Suprapubic skin (tissue), 4 donors: ENCODE results near the gene SLC13A5. TPM values are rescaled to one million over a fixed set of nuclear protein-coding genes. Genes with fewer than 3 reads are reported as not detected.

ENCODE experiments used
- DNase-seq, 2 donors: peaks; one replicate each; pipeline ENCODE4 v3.0.0-alpha.2; 2019; ENCODE audit warnings: low spot score in 2 of 2
- H3K27ac ChIP-seq: fragments of 200-600 bp; sonication (generic); one replicate; pipeline ENCODE4 v1.5.1; 2019
- H3K27me3 ChIP-seq: fragments of 200-600 bp; sonication (generic); one replicate; pipeline ENCODE4 v1.5.1; 2019
- H3K36me3 ChIP-seq: fragments of 200-600 bp; sonication (generic); one replicate; pipeline ENCODE4 v1.5.1; 2019
- H3K4me1 ChIP-seq: fragments of 200-600 bp; sonication (generic); one replicate; pipeline ENCODE4 v1.5.1; 2019
- H3K4me3 ChIP-seq: fragments of 200-600 bp; sonication (generic); one replicate; pipeline ENCODE4 v1.5.1; 2019; ENCODE audit warnings: mild to moderate bottlenecking
- H3K9me3 ChIP-seq: fragments of 200-600 bp; sonication (generic); one replicate; pipeline ENCODE4 v1.5.1; 2019
- CTCF ChIP-seq, 2 donors: fragments of 200-600 bp in 1 of 2; fragments of 450-650 bp in 1 of 2; sonication (generic) in 1 of 2; IDR thresholded peaks; one replicate each; pipeline ENCODE4 v1.5.1; 2016 to 2019; ENCODE audit warnings: antibody characterized with exemption in 2 of 2, mild to moderate bottlenecking in 1 of 2, moderate library complexity in 1 of 2
- EP300 ChIP-seq: sonication (generic); formaldehyde crosslinking; IDR thresholded peaks from one replicate; pipeline ENCODE4 v1.6.1; 2017; ENCODE audit warnings: antibody characterized with exemption
- POLR2A ChIP-seq, 2 donors: fragments of 450-650 bp; IDR thresholded peaks; one replicate each; pipeline ENCODE4 v1.6.1; 2017; ENCODE audit warnings: antibody characterized with exemption in 2 of 2, mild to moderate bottlenecking in 2 of 2, moderate library complexity in 2 of 2
- POLR2AphosphoS5 ChIP-seq, 3 donors: sonication (generic); formaldehyde crosslinking; IDR thresholded peaks; one replicate each; pipeline ENCODE4 v1.6.1; 2017; ENCODE audit warnings: antibody characterized with exemption in 3 of 3
- WGBS: methylation state at CpG from one replicate; pipeline ENCODE4 v1.1.5; 2018; 5-methylcytosine and 5-hydroxymethylcytosine counted together
- total RNA-seq, 4 donors: library from RNA; depleted of rRNA; stranded (reverse); fragments of >200 nt; gene quantifications; one replicate each; pipeline ENCODE4 v1.1.0, GENCODE V29; 2016

The SLC13A5 gene
- total RNA-seq, 4 donors from 2014 or later: 0.72 TPM; not detected in 3

- Histone ChIP-seq H3K27ac (no peak overlapping the region), H3K4me1 (peaks cover 45% of the 10 kb centered on the region), H3K4me3 (no peak overlapping the region), H3K36me3 (peaks cover 12% of the 10 kb centered on the region), H3K9me3 (no peaks in the 10 kb centered on the region), H3K27me3 (no peaks in the 10 kb centered on the region)
- TF ChIP-seq EP300 (no peak), POLR2A (IDR thresholded peaks at IDR 0.05) (no peak), POLR2AphosphoS5 (IDR thresholded peaks at IDR 0.05) (no peak), CTCF (IDR thresholded peaks at IDR 0.05) (no peak)
- DNase-seq: no peak
- 84% methylated on average over 23 of the region's 24 CpGs for WGBS
Measured at GRCh38 chr17:6638046-6638908, 74.9 kb downstream of the SLC13A5 start.

- DNase-seq: no peak
- peaks cover 37% of the 10 kb centered on the region for H3K4me1 ChIP-seq
- H3K9me3 ChIP-seq: no peaks in the 10 kb centered on the region
- H3K4me3 ChIP-seq: no peak overlapping the region
- TF ChIP-seq POLR2AphosphoS5 (IDR thresholded peaks at IDR 0.05) (no peak), CTCF (IDR thresholded peaks at IDR 0.05) (no peak), POLR2A (IDR thresholded peaks at IDR 0.05) (no peak), EP300 (no peak)
- no peaks in the 10 kb centered on the region for H3K27me3 ChIP-seq
- peaks cover 20% of the 10 kb centered on the region for H3K36me3 ChIP-seq
- 90% methylated on average over 6 of the region's 6 CpGs for WGBS
- H3K27ac ChIP-seq: no peak overlapping the region
Measured at GRCh38 chr17:6637458-6637840, 75.7 kb downstream of the SLC13A5 start.

GRCh38 chr17:6636616-6637457 is 76.3 kb downstream of the SLC13A5 start:
- Histone ChIP-seq H3K36me3 (peaks cover 25% of the 10 kb centered on the region), H3K9me3 (no peaks in the 10 kb centered on the region), H3K4me3 (no peak overlapping the region), H3K4me1 (peaks cover 31% of the 10 kb centered on the region), H3K27ac (no peak overlapping the region), H3K27me3 (no peaks in the 10 kb centered on the region)
- TF ChIP-seq CTCF (IDR thresholded peaks at IDR 0.05): no peak
- TF ChIP-seq POLR2A (IDR thresholded peaks at IDR 0.05): no peak
- TF ChIP-seq EP300: no peak
- no peak for TF ChIP-seq POLR2AphosphoS5 (IDR thresholded peaks at IDR 0.05)
- no peak for DNase-seq
- WGBS: 94% methylated on average over 14 of the region's 17 CpGs

GRCh38 chr17:6636105-6636504 is 77.1 kb downstream of the SLC13A5 start:
- WGBS: 75% methylated on average over 2 of the region's 2 CpGs
- Histone ChIP-seq H3K36me3 (peaks cover 33% of the 10 kb centered on the region), H3K4me1 (peaks cover 24% of the 10 kb centered on the region), H3K9me3 (no peaks in the 10 kb centered on the region), H3K27ac (no peak overlapping the region), H3K27me3 (no peaks in the 10 kb centered on the region), H3K4me3 (no peak overlapping the region)
- DNase-seq: no peak
- TF ChIP-seq CTCF (IDR thresholded peaks at IDR 0.05) (no peak), POLR2A (IDR thresholded peaks at IDR 0.05) (no peak), POLR2AphosphoS5 (IDR thresholded peaks at IDR 0.05) (no peak), EP300 (no peak)

Other genes with a start within 250 kb of the SLC13A5 start
- 10 to 100 TPM; 16.4 to 31.1 (median 19.2) TPM for gene PITPNM3, start 156.8 kb downstream of the SLC13A5 start, total RNA-seq
- 10 to 100 TPM in 2 of 4 donors, 1 to 10 TPM in 2; 4.9 to 24.9 (median 10.4) TPM for gene KIAA0753, start 72.7 kb downstream of the SLC13A5 start, total RNA-seq
- gene TXNDC17, start 72.3 kb downstream of the SLC13A5 start, total RNA-seq: 100 to 1,000 TPM in 1 of 4 donors, 10 to 100 TPM in 3; 30.0 to 153 (median 92.9) TPM
- gene MED31, start 61.8 kb downstream of the SLC13A5 start, total RNA-seq: 10 to 100 TPM in 3 of 4 donors, 1 to 10 TPM in 1; 9.3 to 19.2 (median 12.9) TPM
- gene C17orf100, start 61.6 kb downstream of the SLC13A5 start, total RNA-seq: 1 to 10 TPM; 1.9 to 3.3 (median 2.4) TPM
- 10 to 100 TPM in 2 of 4 donors, 1 to 10 TPM in 2; 4.3 to 21.1 (median 10.9) TPM for gene XAF1, start 42.7 kb upstream of the SLC13A5 start, total RNA-seq
- 1 to 10 TPM in 2 of 4 donors, under 1 TPM in 1, not detected in 1; 0.91 to 1.5 (median 1.0) TPM for gene FBXO39, start 62.8 kb upstream of the SLC13A5 start, total RNA-seq
- gene TEKT1, start 118.4 kb upstream of the SLC13A5 start, total RNA-seq: not detected